Hindlimb muscle (tissue), 1 donor: Measurements from ENCODE around the gene PAWR. TPM values are rescaled to one million over a fixed set of nuclear protein-coding genes. Genes with fewer than 3 reads are reported as not detected.
"Not testable (repeated sequence)": the region's sequence is repeated elsewhere in the genome, so short reads cannot be mapped to it uniquely, and the experiment has no call there.

Experiments used
- DNase-seq: peaks from one replicate; pipeline ENCODE4 v3.0.0-alpha.2; 2013
- polyA plus RNA-seq: library from polyadenylated mRNA; unstranded; fragments of 120-200 nt; gene quantifications from one replicate; pipeline ENCODE4 v1.2.1, GENCODE V29; 2013; ENCODE audit not compliant: insufficient read length

The PAWR gene
- polyA plus RNA-seq, 1 donor = 9.6 TPM

DNA sequence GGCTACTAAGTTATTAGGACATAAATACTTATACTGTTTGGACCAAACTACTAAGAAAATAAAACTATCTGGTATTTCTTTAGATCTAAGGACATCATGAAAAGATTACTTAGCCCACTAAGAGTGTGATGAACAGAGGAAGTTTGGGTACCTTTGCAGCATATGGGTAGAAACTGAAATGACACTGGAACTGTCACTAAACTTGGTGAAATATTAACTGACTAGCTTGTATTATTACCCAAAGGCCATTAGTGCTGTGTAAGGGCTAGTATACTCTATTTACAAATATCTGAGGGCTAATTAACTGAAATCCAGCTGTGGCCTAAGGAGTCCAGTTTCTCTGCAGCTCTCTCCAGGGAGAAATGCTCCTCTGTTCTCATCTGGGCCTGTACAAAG is 45.5 kb downstream of the PAWR start:
- no peak for DNase-seq

- DNase-seq = no peak
Observed at GRCh38 chr12:79644274-79645234, 46.2 kb downstream of the PAWR start.

GRCh38 chr12:79643821-79644220 is 46.9 kb downstream of the PAWR start:
- DNase-seq = no peak

- DNase-seq = no peak
Observed at GRCh38 chr12:79638490-79638889, 52.3 kb downstream of the PAWR start.

GRCh38 chr12:79637093-79637492 is 53.7 kb downstream of the PAWR start:
- no peak for DNase-seq

GRCh38 chr12:79635676-79636075 is 55.1 kb downstream of the PAWR start:
- no peak for DNase-seq

DNA sequence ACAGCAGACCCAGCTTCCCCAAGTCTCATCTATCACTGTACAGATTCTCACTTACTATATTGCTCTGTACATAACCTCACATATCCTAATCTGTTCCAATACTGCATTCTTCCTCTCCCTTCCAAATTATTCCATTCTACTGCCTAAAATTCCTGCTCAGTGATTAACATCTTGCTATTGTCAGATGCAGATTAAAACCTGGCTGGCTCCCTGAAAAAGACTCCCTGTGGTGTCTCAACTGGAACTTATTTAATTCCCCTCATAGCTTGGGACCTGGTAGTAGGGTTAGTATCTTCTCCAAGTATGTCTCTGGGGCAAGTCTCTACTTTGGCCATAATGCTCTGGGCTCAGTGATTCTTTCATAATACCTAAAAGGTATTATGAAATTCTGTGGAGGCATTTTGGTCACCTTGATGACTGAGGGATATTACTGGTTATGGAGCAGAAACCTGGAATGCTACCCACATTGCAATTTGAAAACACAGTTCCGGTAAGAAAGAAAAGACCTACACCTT is 55.8 kb downstream of the PAWR start:
- DNase-seq = no peak

DNA sequence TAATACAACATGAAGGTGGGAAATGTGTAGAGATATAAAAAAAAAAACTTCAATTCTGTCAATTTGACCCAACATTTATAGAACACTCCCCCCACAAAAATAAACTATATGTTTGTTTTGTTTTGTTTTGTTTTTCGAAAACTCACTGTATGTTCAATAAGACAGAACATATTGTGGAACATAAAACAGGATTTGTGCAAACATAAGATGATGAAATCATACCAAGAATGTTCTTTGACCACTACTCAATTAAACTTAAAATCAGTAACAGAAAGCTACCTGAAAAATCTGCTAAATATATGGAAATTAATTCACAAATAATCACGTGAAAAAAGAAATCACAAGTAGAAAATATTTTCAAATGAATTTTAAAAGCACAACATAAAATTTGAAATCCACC is 61.2 kb downstream of the PAWR start:
- no peak for DNase-seq

- DNase-seq = not testable (repeated sequence)
Observed at GRCh38 chr12:79626735-79627134, 64.0 kb downstream of the PAWR start.

- DNase-seq = no peak
Observed at GRCh38 chr12:79624378-79624777, 66.4 kb downstream of the PAWR start.

- no peak for DNase-seq
Observed at GRCh38 chr12:79619872-79620562, 70.7 kb downstream of the PAWR start.

- no peak for DNase-seq
Observed at GRCh38 chr12:79618848-79619404, 71.8 kb downstream of the PAWR start.

DNA sequence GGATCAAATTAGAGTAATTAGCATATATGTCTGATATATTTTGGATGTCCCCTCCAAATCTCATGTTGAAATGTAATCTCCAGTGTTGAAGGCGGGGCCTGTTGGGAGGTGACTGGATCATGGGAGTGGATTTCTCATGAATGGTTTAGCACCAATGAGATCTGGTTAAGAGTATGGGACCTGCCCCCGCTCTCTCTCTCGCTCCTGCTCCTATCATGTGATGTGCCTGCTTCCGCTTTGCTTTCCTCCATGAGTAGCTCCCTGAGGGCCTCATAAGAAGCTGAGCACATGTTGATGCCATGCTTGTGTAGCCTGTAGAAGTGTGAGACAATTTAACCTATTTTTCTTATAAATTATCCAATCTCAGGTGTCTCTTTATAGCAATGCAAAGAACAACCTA is 73.1 kb downstream of the PAWR start:
- no peak for DNase-seq

DNA sequence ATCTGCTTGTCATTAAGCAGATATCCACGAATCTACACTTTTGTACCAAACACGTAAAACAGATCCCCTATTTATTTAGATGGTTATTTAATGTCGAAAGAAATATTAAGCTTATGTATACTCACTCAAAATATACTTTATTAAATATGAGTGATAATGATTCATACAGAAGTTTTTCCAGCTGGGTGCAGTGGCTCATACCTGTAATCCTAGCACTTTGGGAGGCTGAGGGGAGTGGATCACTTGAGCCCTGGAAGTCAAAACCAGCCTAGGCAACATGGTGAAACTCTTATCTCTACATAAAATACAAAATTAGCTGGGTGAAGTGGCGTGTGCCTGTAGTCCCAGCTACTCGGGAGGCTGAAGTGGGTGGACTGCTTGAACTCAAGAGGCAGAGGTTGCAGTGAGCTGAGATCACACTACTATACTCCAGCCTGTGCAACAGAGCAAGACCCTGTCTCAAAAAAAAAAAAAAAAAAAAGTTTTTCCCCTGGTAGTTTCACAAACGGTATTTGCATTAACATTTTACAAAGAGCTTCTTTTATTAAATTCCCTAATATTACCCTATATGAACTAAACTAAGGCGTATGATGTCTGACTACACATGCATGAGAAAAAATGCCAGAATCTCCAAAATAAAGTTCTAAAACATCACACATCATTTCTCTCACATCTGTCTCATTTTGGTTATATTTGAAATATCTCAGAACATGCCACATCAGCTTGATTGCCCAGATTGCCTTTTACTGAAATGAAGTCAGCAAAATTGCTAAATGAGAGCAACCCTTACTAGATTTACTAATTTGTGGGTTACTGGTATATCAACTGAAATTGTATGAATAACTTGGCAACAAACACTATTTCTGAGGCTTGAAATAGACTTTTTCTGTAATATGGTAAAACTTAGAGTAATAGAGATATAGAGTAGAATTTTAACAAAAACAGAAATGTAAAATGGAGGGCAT is 74.9 kb downstream of the PAWR start:
- no peak for DNase-seq

GRCh38 chr12:79614730-79615129 is 76.0 kb downstream of the PAWR start:
- no peak for DNase-seq

DNA sequence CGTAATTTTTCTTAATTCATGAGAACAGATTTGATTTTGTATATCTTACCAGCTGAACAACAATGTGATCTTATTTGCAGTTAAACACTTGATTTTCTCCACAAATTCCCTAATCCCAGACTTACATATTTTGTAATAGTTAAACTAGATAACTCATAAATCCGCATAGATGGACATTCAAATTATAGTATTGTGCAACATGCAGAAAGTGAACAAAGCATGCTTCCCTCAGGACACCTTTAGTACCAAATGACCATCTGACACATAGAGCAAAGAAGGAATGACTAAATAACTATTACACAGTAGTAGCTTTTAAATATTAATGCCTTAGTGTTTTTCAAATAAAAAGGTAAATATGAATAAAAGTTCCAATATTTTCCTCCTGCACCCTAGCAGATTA is 88.9 kb downstream of the PAWR start:
- DNase-seq = no peak

GRCh38 chr12:79597910-79598309 is 92.9 kb downstream of the PAWR start:
- no peak for DNase-seq

DNA sequence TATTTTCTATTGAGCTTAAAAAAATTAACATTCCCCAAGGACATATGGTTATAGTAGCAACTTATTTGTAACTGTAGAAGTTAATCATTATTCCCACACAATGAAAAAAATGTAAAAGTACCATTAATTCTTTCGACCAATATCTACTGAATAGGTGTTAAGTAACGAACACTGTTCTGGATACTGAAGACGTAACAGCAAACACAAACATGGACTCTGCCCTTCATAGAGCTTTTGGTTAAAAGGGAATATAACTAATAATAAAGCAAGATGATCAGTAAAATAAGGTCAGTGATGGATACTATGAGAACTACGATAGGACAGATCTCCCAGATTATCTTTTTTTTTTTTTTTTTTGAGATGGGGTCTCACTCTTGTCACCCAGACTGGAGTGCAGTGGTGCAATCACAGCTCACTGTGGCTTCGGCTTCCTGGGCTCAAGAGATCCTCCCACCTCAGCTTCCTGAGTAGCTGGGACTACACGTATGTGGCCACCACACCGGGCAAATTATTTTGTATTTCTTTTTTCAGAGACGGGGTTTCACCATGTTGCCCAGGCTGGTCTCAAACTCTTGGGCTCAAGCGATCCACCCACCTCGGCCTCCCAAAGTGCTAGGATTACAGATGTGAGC is 93.9 kb downstream of the PAWR start:
- DNase-seq = no peak

- DNase-seq = no peak
Observed at GRCh38 chr12:79595273-79595672, 95.5 kb downstream of the PAWR start.

DNA sequence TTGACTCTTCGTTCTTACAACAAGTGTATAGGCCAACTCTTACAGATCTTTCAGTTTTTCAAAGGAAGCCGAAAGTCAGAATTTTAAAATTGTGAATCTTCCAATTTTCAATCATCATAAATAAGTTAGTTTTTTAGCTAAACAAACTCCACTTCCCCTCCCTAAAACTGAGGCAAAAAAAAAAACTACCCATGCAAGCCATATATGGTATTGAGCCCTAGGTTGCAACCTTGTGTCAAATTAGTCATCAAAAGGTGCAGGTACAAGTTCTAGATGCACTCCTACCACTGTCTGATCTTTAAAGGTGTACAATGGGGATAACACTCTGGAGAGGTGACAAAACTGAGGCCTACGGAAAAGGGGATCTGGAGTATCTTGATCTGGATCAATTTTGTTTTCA is 97.9 kb downstream of the PAWR start:
- no peak for DNase-seq

DNA sequence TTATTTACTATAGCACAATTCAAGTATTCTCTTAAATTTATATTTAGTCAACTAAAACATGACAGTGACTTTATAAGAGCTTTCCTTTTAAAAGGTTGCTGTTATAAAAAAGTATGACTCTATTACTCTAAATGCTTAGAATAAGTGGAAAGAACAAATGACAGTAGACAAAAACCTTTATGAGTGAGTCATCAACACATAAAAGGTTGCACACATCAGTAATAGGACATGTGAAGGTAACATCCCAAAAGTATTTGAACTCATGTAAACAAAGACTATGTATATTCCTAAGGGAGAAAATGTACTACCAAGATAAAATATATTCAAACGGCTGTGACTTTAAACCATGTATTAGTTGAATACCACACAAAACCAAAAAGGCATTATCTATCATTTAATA is 98.8 kb downstream of the PAWR start:
- no peak for DNase-seq

DNA sequence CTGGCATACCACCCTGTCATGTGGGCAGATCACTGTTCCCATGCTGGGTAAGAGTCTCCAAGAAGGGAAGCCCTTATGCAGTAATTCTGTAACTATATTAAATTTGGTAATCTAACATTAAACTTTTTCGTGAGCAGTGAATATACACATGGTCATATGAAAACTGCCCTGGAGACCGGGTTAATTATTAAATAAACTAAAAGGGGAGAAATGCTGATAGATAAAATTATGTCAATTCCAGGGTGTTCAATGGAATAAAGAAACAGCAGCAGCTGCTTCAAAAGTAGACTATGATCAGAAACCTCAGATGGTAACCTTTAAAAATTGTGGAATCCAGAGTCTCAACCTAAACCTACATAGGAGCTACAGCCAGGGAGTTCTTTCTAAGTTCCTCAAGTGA is 100.0 kb downstream of the PAWR start:
- no peak for DNase-seq
